K562 (cell line): ENCODE measurements around the gene BMP2. TPM values are rescaled to one million over a fixed set of nuclear protein-coding genes. Genes with fewer than 3 reads are reported as not detected.

Experiments used
- ATAC-seq: fragments of 200-7000 bp; cut with Tn5 transposase; 3 replicates; pipeline ENCODE4 v1.9.1; 2020; ENCODE audit warnings: moderate library complexity
- BruUV-seq: library from RNA; stranded (reverse); fragments of 400-500 nt; replicated peaks from 2 replicates; lab custom pipeline; 2021; lab: Mats Ljungman, UMichigan
- CTCF ChIA-PET: fragments of 300-600 bp; formaldehyde crosslinking; extraction: SDS; loops from one replicate; lab custom pipeline; 2021; ENCODE audit warnings: low intra/inter-chr PET ratio; lab: Yijun Ruan, JAX
- POLR2A ChIA-PET: fragments of 300-600, 350-650 bp; sonication (Branson Sonifier 250); formaldehyde crosslinking; extraction: SDS; loops from one replicate; lab custom pipeline; 2021; ENCODE audit warnings: antibody characterized with exemption, inconsistent platforms; lab: Yijun Ruan, JAX
- DNase-seq, 4 experiments: peaks; one replicate each; pipeline versions ENCODE4 v3.0.0 to v3.0.0-alpha.2; 2011 to 2018; ENCODE audit warnings: low spot score in 3 of 4, mixed read lengths in 3 of 4; ENCODE audit errors: extremely low read depth in 1 of 4
- FAIRE-seq: peaks from 2 replicates; lab custom pipeline; 2011; peaks lifted over from hg19 to GRCh38; lab: Jason Lieb, UNC
- H2AFZ ChIP-seq: 2 replicates; pipeline ENCODE4 v1.6.0; 2011; ENCODE audit warnings: low read depth, low read length, control low read depth, inconsistent platforms
- H3K27ac ChIP-seq: fragments of 200-600 bp; 3 replicates; pipeline ENCODE4 v1.8.0; 2011; ENCODE audit warnings: low read depth, mild to moderate bottlenecking, control low read depth, inconsistent platforms, low read length, moderate library complexity, mixed read lengths; ENCODE audit errors: extremely low read depth
- H3K27me3 ChIP-seq, 2 experiments: fragments of 300-600 bp in 1 of 2; 2 replicates in 1 of 2; 3 replicates in 1 of 2; pipeline versions ENCODE4 v1.6.0 to v1.8.0; 2011; ENCODE audit warnings: inconsistent platforms in 2 of 2, low read length in 2 of 2, mild to moderate bottlenecking in 1 of 2, mixed read lengths in 1 of 2, moderate library complexity in 1 of 2; ENCODE audit not compliant: control insufficient read depth in 2 of 2, insufficient read depth in 2 of 2
- H3K36me3 ChIP-seq: fragments of 300-600 bp; 3 replicates; pipeline ENCODE4 v1.8.0; 2011; ENCODE audit warnings: mild to moderate bottlenecking, low read length, inconsistent platforms; ENCODE audit not compliant: control insufficient read depth, insufficient read depth
- H3K4me1 ChIP-seq, 2 experiments: fragments of 200-600 bp in 1 of 2; replicated peaks in 1 of 2; 2 replicates in 1 of 2; 3 replicates in 1 of 2; pipeline versions ENCODE4 v1.5.1 to v1.8.0; 2011; ENCODE audit warnings: inconsistent platforms in 2 of 2, low read length in 2 of 2, mild to moderate bottlenecking in 1 of 2, mixed read lengths in 1 of 2, moderate library complexity in 1 of 2; ENCODE audit not compliant: control insufficient read depth in 2 of 2, insufficient read depth in 2 of 2
- H3K4me2 ChIP-seq: 2 replicates; pipeline ENCODE4 v1.6.1; 2011; ENCODE audit warnings: low read length, control low read depth, inconsistent platforms, mixed read lengths; ENCODE audit not compliant: insufficient read depth
- H3K4me3 ChIP-seq: fragments of 200-600 bp; sonication (generic), shearing (Covaris generic); 2 replicates; pipeline ENCODE4 v1.5.1; 2016; ENCODE audit warnings: control low read depth, inconsistent platforms
- H3K79me2 ChIP-seq: fragments of 200-600 bp; 3 replicates; pipeline ENCODE4 v1.8.0; 2011; ENCODE audit warnings: low read length, inconsistent platforms; ENCODE audit not compliant: control insufficient read depth, insufficient read depth
- H3K9ac ChIP-seq, 2 experiments: 2 replicates each; pipeline versions ENCODE4 v1.6.0 to v1.6.1; 2011; ENCODE audit warnings: low read depth in 2 of 2, low read length in 2 of 2, control low read depth in 1 of 2, inconsistent platforms in 1 of 2, mild to moderate bottlenecking in 1 of 2, mixed read lengths in 1 of 2; ENCODE audit not compliant: insufficient read depth in 1 of 2
- H3K9me1 ChIP-seq: one replicate; pipeline ENCODE4 v1.6.0; 2011; ENCODE audit warnings: inconsistent platforms, mild to moderate bottlenecking, low read length, moderate library complexity; ENCODE audit not compliant: control insufficient read depth, insufficient read depth
- H3K9me3 ChIP-seq: replicated peaks from 2 replicates; pipeline ENCODE4 v1.5.1; 2011; ENCODE audit warnings: low read depth, low read length, inconsistent platforms; ENCODE audit not compliant: control insufficient read depth, insufficient read depth
- H4K20me1 ChIP-seq: replicated peaks from 2 replicates; pipeline ENCODE4 v1.6.1; 2011; ENCODE audit warnings: low read length, inconsistent platforms, mixed read lengths; ENCODE audit not compliant: control insufficient read depth, insufficient read depth
- CBX1 ChIP-seq: sonication (generic); IDR thresholded peaks from 2 replicates; pipeline ENCODE4 v1.6.1; 2016; ENCODE audit warnings: antibody characterized with exemption, low read depth, mild to moderate bottlenecking
- CC2D1A ChIP-seq: fragments of 450-650 bp; IDR thresholded peaks from 2 replicates; pipeline ENCODE4 v1.6.1; 2017; ENCODE audit warnings: mild to moderate bottlenecking
- CUX1 ChIP-seq: fragments of 200-800 bp; sonication (Bioruptor generic); IDR thresholded peaks from 2 replicates; pipeline ENCODE4 v1.6.1; 2016; ENCODE audit warnings: missing genetic modification characterization, missing compliant biosample characterization
- ELF1 ChIP-seq: fragments of 200-800 bp; sonication (Bioruptor generic); IDR thresholded peaks from 2 replicates; pipeline ENCODE4 v1.6.1; 2016; ENCODE audit warnings: missing genetic modification characterization, missing compliant biosample characterization
- FOXP4 ChIP-seq: sonication (generic); formaldehyde crosslinking; IDR thresholded peaks from 2 replicates; pipeline ENCODE4 v1.8.0; 2022; ENCODE audit warnings: mild to moderate bottlenecking, missing genetic modification reagents, borderline replicate concordance
- GATAD2A ChIP-seq: fragments of 450-650 bp; IDR thresholded peaks from 2 replicates; pipeline ENCODE4 v1.6.1; 2017
- KDM5B ChIP-seq: fragments of 200-600 bp; sonication (generic); IDR thresholded peaks from 2 replicates; pipeline ENCODE4 v1.6.1; 2012; ENCODE audit warnings: low read depth, mild to moderate bottlenecking, moderate library complexity, low read length, control low read depth, inconsistent platforms; ENCODE audit not compliant: insufficient replicate concordance
- MYC ChIP-seq, 2 experiments: fragments of 250-450 bp in 1 of 2; sonication (Bioruptor Pico) in 1 of 2; IDR thresholded peaks; 2 replicates each; pipeline versions ENCODE4 v1.5.1 to v1.6.1; 2012 to 2021; ENCODE audit warnings: low read depth in 2 of 2, borderline replicate concordance in 1 of 2, improper control_type of control experiment in 1 of 2, low read length in 1 of 2, mild to moderate bottlenecking in 1 of 2, moderate library complexity in 1 of 2
- NFE2L1 ChIP-seq: fragments of 450-650 bp; IDR thresholded peaks from 2 replicates; pipeline ENCODE4 v1.6.1; 2016; ENCODE audit warnings: missing genetic modification characterization, low read depth, mild to moderate bottlenecking, missing compliant biosample characterization, moderate library complexity, borderline replicate concordance
- PML ChIP-seq: IDR thresholded peaks from 2 replicates; pipeline ENCODE4 v1.6.1; 2012; ENCODE audit warnings: low read length, inconsistent platforms
- TCF7 ChIP-seq: sonication (generic); IDR thresholded peaks from 2 replicates; pipeline ENCODE4 v1.6.1; 2016; ENCODE audit warnings: antibody characterized with exemption, borderline replicate concordance
- ZEB2 ChIP-seq: fragments of 450-650 bp; IDR thresholded peaks from 2 replicates; pipeline ENCODE4 v1.6.1; 2016
- WGBS: fragments of 100-300 bp; shearing (Covaris generic); methylation state at CpG from one replicate; pipeline ENCODE4 v1.1.6; 2016; ENCODE audit warnings: low coverage, mixed read lengths; ENCODE audit not compliant: insufficient coverage; ENCODE audit errors: missing lambda C conversion rate; 5-methylcytosine and 5-hydroxymethylcytosine counted together
- in situ Hi-C: fragments of 300-500 bp; cut with MboI; formaldehyde crosslinking; loops from 4 replicates; pipeline ENCODE4 v1.15.0; 2018; ENCODE audit warnings: inconsistent platforms, mixed read lengths
- intact Hi-C: fragments of 100-400 bp; cut with micrococcal nuclease; formaldehyde crosslinking; loops from 2 replicates; pipeline ENCODE4 v1.14.2; 2022
- polyA plus RNA-seq, 8 experiments: library from polyadenylated mRNA; depleted of rRNA in 4 of 8; stranded (reverse) in 5 of 8; unstranded in 3 of 8; fragments of >200 nt; fragmentation: Nextera tagmentation in 2 of 8; fragmentation: Illumina TruSeq in 1 of 8; extraction: Ambion mirVana in 2 of 8; extraction: Trizol in 1 of 8; gene quantifications; 2 replicates each; pipeline versions ENCODE4 v1.2.1 to v1.2.3, GENCODE V29; 2011 to 2014; ENCODE audit warnings: inconsistent platforms in 1 of 8, missing spikeins in 1 of 8
- total RNA-seq, 7 experiments: library from RNA; depleted of rRNA in 6 of 7; stranded (reverse); fragments of >200 nt in 6 of 7; fragmentation: Illumina TruSeq in 2 of 7; extraction: Trizol in 2 of 7; gene quantifications; 2 replicates each; pipeline versions ENCODE4 v1.2.1 to v1.2.3, GENCODE V29; 2011 to 2021; ENCODE audit warnings: low replicate concordance in 1 of 7

Gene BMP2
- total and polyA plus RNA-seq, 9 of the 15 experiments (the other 6 are each of a cell fraction or from before 2014, with no cell fraction given), result 0.01 to 0.07 (median 0.03) TPM; not detected in 5

DNA sequence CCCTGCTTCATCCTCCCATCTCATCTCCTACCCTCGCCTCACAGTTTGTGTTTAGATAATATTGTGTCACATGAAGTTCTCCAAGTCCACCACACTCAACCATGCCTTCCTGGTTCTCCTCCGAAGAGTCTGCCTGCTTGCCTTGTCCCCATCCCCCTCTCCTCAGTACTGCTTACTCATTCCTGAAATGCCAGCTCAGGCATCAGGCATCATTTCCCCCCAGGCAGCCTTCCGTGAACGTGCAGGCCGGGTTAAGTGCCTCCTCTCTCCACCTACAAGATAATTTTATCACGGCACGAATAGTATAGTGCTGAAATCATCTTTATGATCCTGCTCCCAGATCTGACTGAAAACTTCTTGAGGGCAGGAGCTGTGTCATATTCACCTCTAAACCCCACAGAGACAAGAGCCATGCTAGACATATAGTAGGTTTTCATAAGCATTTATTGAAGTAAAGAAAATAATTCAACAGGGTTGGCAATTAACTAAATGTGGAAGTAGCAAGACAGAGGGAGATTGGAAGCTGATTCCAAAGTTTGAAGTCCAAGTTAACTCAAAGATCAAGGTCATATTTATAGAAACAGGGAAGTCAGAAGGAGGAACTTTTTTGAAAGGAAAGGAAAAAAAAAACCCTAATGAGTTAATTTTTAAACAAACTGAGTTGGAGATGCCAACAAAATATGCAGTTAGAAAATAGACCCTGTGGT lies 48.7 kb upstream of the BMP2 start (continued):
- TF ChIP-seq CUX1 (no peak), CC2D1A (no peak)

DNA sequence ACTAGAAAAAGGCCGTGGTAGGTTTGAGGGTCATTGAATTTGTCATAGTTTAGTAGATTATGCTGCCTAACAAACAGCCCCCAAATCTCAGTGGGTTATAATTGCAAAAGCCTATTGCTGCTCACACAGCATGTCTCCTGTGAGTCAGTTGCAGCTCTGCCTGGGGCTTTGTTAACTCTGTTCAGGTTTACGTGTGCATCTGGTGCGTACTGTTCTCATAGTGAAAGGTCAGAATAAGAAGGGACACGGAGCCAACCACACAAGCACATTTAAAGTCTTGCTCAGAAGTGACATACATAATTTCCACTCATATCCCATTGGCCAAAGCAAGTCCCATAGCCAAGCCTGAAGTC lies 48.1 kb upstream of the BMP2 start:
- no peaks in the 10 kb centered on the region for H3K9me1 ChIP-seq
- no peak overlapping the region for H3K27ac ChIP-seq
- no peak for DNase-seq
- no peaks in the 10 kb centered on the region for H3K9me3 ChIP-seq
- H3K4me3 ChIP-seq, result no peak overlapping the region
- no TSS peak for BruUV-seq
- WGBS, result 0% methylated on average over 4 of the region's 4 CpGs
- no peak overlapping the region for H3K9ac ChIP-seq
- CTCF ChIA-PET, result no interaction called here
- no peaks in the 10 kb centered on the region for H4K20me1 ChIP-seq
- no peaks in the 10 kb centered on the region for H3K4me1 ChIP-seq
- H3K4me2 ChIP-seq, result no peak overlapping the region
- H3K79me2 ChIP-seq, result no peaks in the 10 kb centered on the region
- H3K27me3 ChIP-seq, result no peaks in the 10 kb centered on the region
- POLR2A ChIA-PET, result no interaction called here
- ATAC-seq, result no peak
- H3K36me3 ChIP-seq, result no peaks in the 10 kb centered on the region
- no peak overlapping the region for H2AFZ ChIP-seq
- intact Hi-C loops, result no loop called here
- TF ChIP-seq KDM5B (no peak), MYC (IDR thresholded peaks at IDR 0.05; ENCODE audit: low read depth, low read length) (no peak), MYC (CRISPR knock-in tag; IDR thresholded peaks at IDR 0.05; ENCODE audit: borderline replicate concordance, low read depth) (no peak), ELF1 (tag) (no peak), GATAD2A (no peak), TCF7 (no peak), PML (no peak), FOXP4 (CRISPR knock-in tag) (no peak), NFE2L1 (no peak), ZEB2 (no peak), CBX1 (no peak)
- in situ Hi-C loops, result no loop called here
- FAIRE-seq, result no peak
